Heart left ventricle (tissue), 16 donors: Measurements from ENCODE around the gene TPX2. TPM values are rescaled to one million over a fixed set of nuclear protein-coding genes. Genes with fewer than 3 reads are reported as not detected.

Experiments
- ATAC-seq, 4 donors: fragments of 200-7000 bp; cut with Tn5 transposase; one replicate each; pipeline ENCODE4 v1.9.1; 2020 to 2022; ENCODE audit warnings: moderate library complexity in 4 of 4, mild to moderate bottlenecking in 3 of 4, moderate number of reproducible peaks in 1 of 4
- DNase-seq, 5 donors: peaks; one replicate each; pipeline ENCODE4 v3.0.0-alpha.2; 2020
- H3K27ac ChIP-seq, 12 donors: fragments of 200-600 bp; sonication (generic) in 4 of 12; one replicate each; pipeline versions ENCODE4 v1.5.0 to v1.8.0; 2016 to 2022; ENCODE audit warnings: mild to moderate bottlenecking in 2 of 12
- H3K27me3 ChIP-seq, 9 donors: fragments of 200-600 bp; sonication (generic) in 2 of 9; one replicate each; pipeline versions ENCODE4 v1.5.1 to v1.8.0; 2016 to 2022; ENCODE audit warnings: mild to moderate bottlenecking in 3 of 9
- H3K36me3 ChIP-seq, 9 donors: fragments of 200-600 bp; sonication (generic) in 2 of 9; one replicate each; pipeline versions ENCODE4 v1.5.0 to v1.8.0; 2018 to 2022; ENCODE audit warnings: mild to moderate bottlenecking in 2 of 9
- H3K4me1 ChIP-seq, 12 donors: fragments of 200-600 bp; sonication (generic) in 4 of 12; one replicate each; pipeline versions ENCODE4 v1.5.0 to v1.8.0; 2016 to 2022; ENCODE audit warnings: mild to moderate bottlenecking in 3 of 12
- H3K4me3 ChIP-seq, 12 donors: fragments of 200-600 bp; sonication (generic) in 4 of 12; one replicate each; pipeline versions ENCODE4 v1.5.0 to v1.8.0; 2017 to 2022; ENCODE audit warnings: mild to moderate bottlenecking in 9 of 12, moderate library complexity in 4 of 12
- H3K9me3 ChIP-seq, 12 donors: fragments of 200-600 bp; sonication (generic) in 4 of 12; one replicate each; pipeline versions ENCODE4 v1.5.0 to v1.8.0; 2016 to 2022; ENCODE audit warnings: mild to moderate bottlenecking in 1 of 12
- CTCF ChIP-seq, 12 donors: fragments of 200-600 bp; sonication (generic) in 4 of 12; IDR thresholded peaks; one replicate each; pipeline versions ENCODE4 v1.5.0 to v1.8.0; 2018 to 2022; ENCODE audit warnings: antibody characterized with exemption in 12 of 12, mild to moderate bottlenecking in 5 of 12
- POLR2A ChIP-seq, 2 donors: fragments of 450-650 bp; IDR thresholded peaks; one replicate each; pipeline ENCODE4 v1.6.1; 2017; ENCODE audit warnings: antibody characterized with exemption in 2 of 2, mild to moderate bottlenecking in 2 of 2, moderate library complexity in 2 of 2
- WGBS, 4 donors: extraction: QIAGEN DNeasy Blood & Tissue Kit in 2 of 4; methylation state at CpG; one replicate each; pipeline versions ENCODE4 v1.1.5 to v1.1.7; 2013 to 2018; 5-methylcytosine and 5-hydroxymethylcytosine counted together
- intact Hi-C, 10 donors: fragments of 100-400 bp; cut with DNase I; formaldehyde crosslinking; loops; one replicate each; pipeline versions ENCODE4 v1.11.1 to v1.14.2; 2022
- polyA plus RNA-seq, 2 donors: library from polyadenylated mRNA; stranded (reverse); fragments of 200-250 nt; gene quantifications; one replicate each; pipeline ENCODE4 v1.2.3, GENCODE V29; 2013
- total RNA-seq, 9 donors: library from RNA; depleted of rRNA in 2 of 9; stranded (reverse); fragments of >200 nt in 2 of 9; fragmentation: NEBNext Ultra II Directional in 3 of 9; extraction: Animal tissue kit (Norgen Biotek cat#: 25700) in 3 of 9; gene quantifications; one replicate each; pipeline versions ENCODE4 v1.1.0 to v1.2.4, GENCODE V29; 2016 to 2023
- donor health status: ischemic (EF 13 %, LVEDD 7.1; RV severe dilation, severe dysfunction).
- donor health status: healthy with polysubstance abuse.
- donor health status: DM: no; HTN: yes; CAD: no.
- donor health status: DM: no; HTN: no; CAD: no.
- donor health status: ischemic (EF 25% LVEDD 6.9; RV normal size, moderate dysfunction).
- donor health status: ischemic (EF 25% LVEDD 5.7; RV mildly dilated, moderate dysfunction).
- donor health status: healthy.
- donor health status: DM: yes; HTN: yes; CAD: no.
- donor health status: ischemic (EF 35%, LVEDD 5.7; RV mildly dilated, moderate dysfunction).
- donor health status: nonischemic (EF 11% LVEDD 7.7; RV severe dilation, severe dysfunction).
- donor health status: DM: yes; HTN: yes; CAD: no.
- donor health status: PGD.
- donor health status: ischemic (EF 29% LVEDD 5.4; RV normal size, mild dysfunction).
- donor health status: nonischemic (EF 23%, LVEDD 6.1; RV moderate dilation, normal function).

TPX2 gene
- total and polyA plus RNA-seq, 11 donors: 0.04 to 15.2 (median 0.77) TPM

GRCh38 chr20:31816221-31816620, 77.1 kb downstream of the TPX2 start:
- intact Hi-C loops: loop anchor here in 1 of 10 donors (10.0 kb wide), 1 partner anchor 151 kb away; no protein-coding TSS in a partner anchor
- peaks cover 0 to 44% (median 25%) of the 10 kb centered on the region in 12 donors for H3K4me1 ChIP-seq

GRCh38 chr20:31817461-31817860, 78.4 kb downstream of the TPX2 start:
- Histone ChIP-seq H3K4me3 (no peak overlapping the region), H3K27me3 (no peaks in the 10 kb centered on the region), H3K27ac (no peak overlapping the region), H3K9me3 (no peaks in the 10 kb centered on the region), H3K4me1 (peaks cover 0 to 34% (median 16%) of the 10 kb centered on the region in 12 donors), H3K36me3 (no peaks in the 10 kb centered on the region)
- intact Hi-C loops: loop anchor here in 1 of 10 donors (10.0 kb wide), 1 partner anchor 153 kb away; no protein-coding TSS in a partner anchor
- TF ChIP-seq CTCF (IDR thresholded peaks at IDR 0.05): no peak
- TF ChIP-seq POLR2A (IDR thresholded peaks at IDR 0.05): no peak
- ATAC-seq (no peak), DNase-seq (no peak)
- WGBS, 4 donors: 90 to 97% (median 94%) methylated on average over 5 of the region's 5 CpGs

More at GRCh38 chr20:31816221-31816620, 77.1 kb downstream of the TPX2 start:
- H3K36me3 ChIP-seq: no peaks in the 10 kb centered on the region
- H3K9me3 ChIP-seq: no peaks in the 10 kb centered on the region
- H3K4me3 ChIP-seq: no peak overlapping the region
- no peaks in the 10 kb centered on the region for H3K27me3 ChIP-seq
- 94 to 99% (median 96%) methylated on average over 5 of the region's 5 CpGs for WGBS, 4 donors
- DNase-seq (no peak), ATAC-seq (no peak)
- no peak overlapping the region for H3K27ac ChIP-seq
- TF ChIP-seq POLR2A (IDR thresholded peaks at IDR 0.05): no peak
- TF ChIP-seq CTCF (IDR thresholded peaks at IDR 0.05): no peak

- no peaks in the 10 kb centered on the region for H3K27me3 ChIP-seq
- no peaks in the 10 kb centered on the region for H3K9me3 ChIP-seq
- TF ChIP-seq POLR2A (IDR thresholded peaks at IDR 0.05): no peak
- no peak for TF ChIP-seq CTCF (IDR thresholded peaks at IDR 0.05)
- no peaks in the 10 kb centered on the region for H3K36me3 ChIP-seq
- ATAC-seq (no peak), DNase-seq (no peak)
- no peak overlapping the region for H3K4me3 ChIP-seq
- intact Hi-C loops: loop anchor here in 1 of 10 donors (10.0 kb wide), 1 partner anchor 154 kb away; no protein-coding TSS in a partner anchor
- WGBS, 4 donors: 85 to 92% (median 90%) methylated on average over 8 of the region's 8 CpGs
- H3K4me1 ChIP-seq: peaks cover 0 to 35% (median 16%) of the 10 kb centered on the region in 12 donors
- H3K27ac ChIP-seq: peak overlapping the region in 1 of 12 donors; percentile 11
Measured at GRCh38 chr20:31818376-31818908, 79.4 kb downstream of the TPX2 start.

GRCh38 chr20:31819083-31819784, 80.1 kb downstream of the TPX2 start, which contains the start of gene MYLK2:
Gene MYLK2, plus strand, starts transcription at chr20:31819356. Its CDS starts 225 bp downstream, at chr20:31819581.
- Histone ChIP-seq H3K4me3 (no peak within 1 kb of the TSS), H3K9me3 (no peaks in the 10 kb centered on the region), H3K4me1 (peaks cover 0 to 35% (median 16%) of the 10 kb centered on the region in 12 donors), H3K27me3 (no peaks in the 10 kb centered on the region), H3K27ac (peak within 1 kb of the TSS in 1 of 12 donors; percentile 11), H3K36me3 (no peaks in the 10 kb centered on the region)
- peak in 2 of 5 donors; percentile 61 to 66 for DNase-seq
- TF ChIP-seq POLR2A (IDR thresholded peaks at IDR 0.05): no peak
- TF ChIP-seq CTCF (IDR thresholded peaks at IDR 0.05): no peak
- WGBS, 4 donors: 44 to 56% (median 47%) methylated on average over 16 of the region's 16 CpGs
- peak; percentile 10 to 37 (median 20) for ATAC-seq
- intact Hi-C loops: loop anchor here in 1 of 10 donors (10.0 kb wide), 1 partner anchor 154 kb away; no protein-coding TSS in a partner anchor
